Gastrocnemius medialis (tissue), 4 donors: ENCODE results near the gene RAD51B. TPM values are rescaled to one million over a fixed set of nuclear protein-coding genes. Genes with fewer than 3 reads are reported as not detected.

Source experiments
- ATAC-seq, 2 donors: fragments of 150-250 bp; one replicate each; pipeline ENCODE4 v1.9.1; 2016
- DNase-seq, 2 donors: peaks; one replicate each; pipeline ENCODE4 v3.0.0-alpha.2; 2019
- H3K27ac ChIP-seq, 4 donors: fragments of 200-600 bp; sonication (generic); 1 replicate in 1 of 4; 2 replicates in 3 of 4; pipeline ENCODE4 v1.5.1; 2016 to 2018; ENCODE audit warnings: mild to moderate bottlenecking in 2 of 4, moderate library complexity in 1 of 4
- H3K27me3 ChIP-seq, 3 donors: fragments of 200-600 bp; sonication (generic) in 2 of 3; 1 replicate in 1 of 3; 2 replicates in 2 of 3; pipeline versions ENCODE4 v1.5.1 to v1.6.0; 2016 to 2019; ENCODE audit warnings: mild to moderate bottlenecking in 1 of 3, moderate library complexity in 1 of 3
- H3K36me3 ChIP-seq, 2 donors: fragments of 200-600 bp; sonication (generic) in 1 of 2; one replicate each; pipeline ENCODE4 v1.5.1; 2017 to 2018
- H3K4me1 ChIP-seq, 2 donors: fragments of 200-600 bp; sonication (generic) in 1 of 2; one replicate each; pipeline ENCODE4 v1.5.1; 2016 to 2017; ENCODE audit warnings: mild to moderate bottlenecking in 2 of 2
- H3K4me3 ChIP-seq, 4 donors: fragments of 200-600 bp; sonication (generic) in 3 of 4; 1 replicate in 1 of 4; 2 replicates in 3 of 4; pipeline ENCODE4 v1.5.1; 2016 to 2019; ENCODE audit warnings: mild to moderate bottlenecking in 2 of 4
- H3K9me3 ChIP-seq, 3 donors: fragments of 200-600 bp; sonication (generic) in 2 of 3; 1 replicate in 1 of 3; 2 replicates in 2 of 3; pipeline ENCODE4 v1.5.1; 2016 to 2019
- CTCF ChIP-seq, 5 experiments: fragments of 450-650 bp in 3 of 5; fragments of 200-600 bp in 2 of 5; sonication (generic) in 2 of 5; IDR thresholded peaks in 4 of 5; conservative IDR thresholded peaks in 1 of 5; 1 replicate in 4 of 5; 2 replicates in 1 of 5; pipeline ENCODE4 v1.5.1; 2016 to 2019; ENCODE audit warnings: antibody characterized with exemption in 5 of 5, mild to moderate bottlenecking in 3 of 5, moderate library complexity in 3 of 5
- POLR2A ChIP-seq, 2 donors: fragments of 450-650 bp; IDR thresholded peaks; one replicate each; pipeline ENCODE4 v1.6.1; 2017; ENCODE audit warnings: antibody characterized with exemption in 2 of 2, mild to moderate bottlenecking in 2 of 2, moderate library complexity in 2 of 2
- in situ Hi-C, 4 donors: fragments of 200-750 bp; cut with MboI; loops; one replicate each; pipeline versions ENCODE4 v1.15.0 to v1.8.0; 2017; ENCODE audit warnings: low sequenced_read_pairs in 4 of 4
- intact Hi-C: fragments of 100-400 bp; cut with DNase I; formaldehyde crosslinking; loops from one replicate; pipeline ENCODE4 v1.15.1; 2023; ENCODE audit warnings: low total_unique reads
- total RNA-seq, 4 donors: library from RNA; depleted of rRNA; stranded (reverse); fragments of >200 nt; gene quantifications; one replicate each; pipeline versions ENCODE4 v1.1.0 to v1.2.3, GENCODE V29; 2016

RAD51B gene
- total RNA-seq, 4 donors from 2014 or later: 1.6 to 3.3 (median 2.4) TPM

- TF ChIP-seq POLR2A (IDR thresholded peaks at IDR 0.05) (no peak), CTCF (IDR thresholded peaks at IDR 0.05 in 4 of 5, conservative IDR thresholded peaks at IDR 0.05 in 1 of 5) (no peak)
- intact Hi-C loops: loop anchor here (2.0 to 10.0 kb wide), 3 partner anchors 34 to 166 kb away; no protein-coding TSS in a partner anchor
- Histone ChIP-seq H3K27ac (peak overlapping the region in 3 of 4 donors; percentile 28 to 81 (median 34)), H3K36me3 (no peaks in the 10 kb centered on the region), H3K9me3 (no peaks in the 10 kb centered on the region), H3K27me3 (no peaks in the 10 kb centered on the region), H3K4me1 (peaks cover 22 to 41% of the 10 kb centered on the region in 2 donors), H3K4me3 (no peak overlapping the region)
- ATAC-seq (peak in 1 of 2 donors; percentile 7), DNase-seq (no peak)
- in situ Hi-C loops: no loop called here
Observed at GRCh38 chr14:68622856-68623255, 803.3 kb downstream of the RAD51B start.

- no peak for DNase-seq
- Histone ChIP-seq H3K4me1 (peaks cover 22 to 41% of the 10 kb centered on the region in 2 donors), H3K36me3 (no peaks in the 10 kb centered on the region), H3K27me3 (no peaks in the 10 kb centered on the region), H3K4me3 (no peak overlapping the region), H3K27ac (peak overlapping the region in 2 of 4 donors; percentile 34 to 81), H3K9me3 (no peaks in the 10 kb centered on the region)
- ATAC-seq: no peak
- intact Hi-C loops: loop anchor here (2.0 to 10.0 kb wide), 3 partner anchors 35 to 165 kb away; no protein-coding TSS in a partner anchor
- in situ Hi-C loops: no loop called here
- TF ChIP-seq POLR2A (IDR thresholded peaks at IDR 0.05): no peak
- TF ChIP-seq CTCF (IDR thresholded peaks at IDR 0.05 in 4 of 5, conservative IDR thresholded peaks at IDR 0.05 in 1 of 5): no peak
Observed at GRCh38 chr14:68623307-68623706, 803.7 kb downstream of the RAD51B start.

GRCh38 chr14:68623826-68624225, 804.2 kb downstream of the RAD51B start:
- Histone ChIP-seq H3K4me1 (peaks cover 22 to 41% of the 10 kb centered on the region in 2 donors), H3K9me3 (no peaks in the 10 kb centered on the region), H3K36me3 (no peaks in the 10 kb centered on the region), H3K4me3 (no peak overlapping the region), H3K27ac (no peak overlapping the region), H3K27me3 (no peaks in the 10 kb centered on the region)
- in situ Hi-C loops (no loop called here), intact Hi-C loops (loop anchor here (2.0 to 10.0 kb wide), 3 partner anchors 35 to 165 kb away; no protein-coding TSS in a partner anchor)
- ATAC-seq: no peak
- DNase-seq: no peak
- no peak for TF ChIP-seq POLR2A (IDR thresholded peaks at IDR 0.05)

- intact Hi-C loops (loop anchor here (10.0 kb wide), 1 partner anchor 150 kb away; no protein-coding TSS in a partner anchor), in situ Hi-C loops (no loop called here)
- Histone ChIP-seq H3K4me1 (peaks cover 19 to 35% of the 10 kb centered on the region in 2 donors), H3K27ac (no peak overlapping the region), H3K36me3 (no peaks in the 10 kb centered on the region), H3K27me3 (no peaks in the 10 kb centered on the region), H3K9me3 (no peaks in the 10 kb centered on the region), H3K4me3 (no peak overlapping the region)
- ATAC-seq (no peak), DNase-seq (no peak)
- TF ChIP-seq CTCF (IDR thresholded peaks at IDR 0.05 in 4 of 5, conservative IDR thresholded peaks at IDR 0.05 in 1 of 5): no peak
- no peak for TF ChIP-seq POLR2A (IDR thresholded peaks at IDR 0.05)
Observed at GRCh38 chr14:68624541-68625220, 805.1 kb downstream of the RAD51B start.

GRCh38 chr14:68625366-68626090, 805.9 kb downstream of the RAD51B start:
- no peak for TF ChIP-seq CTCF (IDR thresholded peaks at IDR 0.05 in 4 of 5, conservative IDR thresholded peaks at IDR 0.05 in 1 of 5)
- TF ChIP-seq POLR2A (IDR thresholded peaks at IDR 0.05): no peak
- DNase-seq (no peak), ATAC-seq (no peak)
- H3K27me3 ChIP-seq: no peaks in the 10 kb centered on the region
- H3K27ac ChIP-seq: peak overlapping the region; percentile 39 to 69 (median 66)
- H3K36me3 ChIP-seq: no peaks in the 10 kb centered on the region
- no peak overlapping the region for H3K4me3 ChIP-seq
- no peaks in the 10 kb centered on the region for H3K9me3 ChIP-seq
- peaks cover 11 to 26% of the 10 kb centered on the region in 2 donors for H3K4me1 ChIP-seq
- in situ Hi-C loops: no loop called here
- intact Hi-C loops: loop anchor here (10.0 kb wide), 1 partner anchor 151 kb away; no protein-coding TSS in a partner anchor
